NCI-H1417 treated with DMSO at 0.1 percent for 48 hours (cell line): ENCODE data around the gene RNF128.

Experiments
- DNase-seq: peaks from one replicate; lab custom pipeline; 2025; lab: John Stamatoyannopoulos, UW

RNF128 gene, protein sequence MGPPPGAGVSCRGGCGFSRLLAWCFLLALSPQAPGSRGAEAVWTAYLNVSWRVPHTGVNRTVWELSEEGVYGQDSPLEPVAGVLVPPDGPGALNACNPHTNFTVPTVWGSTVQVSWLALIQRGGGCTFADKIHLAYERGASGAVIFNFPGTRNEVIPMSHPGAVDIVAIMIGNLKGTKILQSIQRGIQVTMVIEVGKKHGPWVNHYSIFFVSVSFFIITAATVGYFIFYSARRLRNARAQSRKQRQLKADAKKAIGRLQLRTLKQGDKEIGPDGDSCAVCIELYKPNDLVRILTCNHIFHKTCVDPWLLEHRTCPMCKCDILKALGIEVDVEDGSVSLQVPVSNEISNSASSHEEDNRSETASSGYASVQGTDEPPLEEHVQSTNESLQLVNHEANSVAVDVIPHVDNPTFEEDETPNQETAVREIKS

DNA sequence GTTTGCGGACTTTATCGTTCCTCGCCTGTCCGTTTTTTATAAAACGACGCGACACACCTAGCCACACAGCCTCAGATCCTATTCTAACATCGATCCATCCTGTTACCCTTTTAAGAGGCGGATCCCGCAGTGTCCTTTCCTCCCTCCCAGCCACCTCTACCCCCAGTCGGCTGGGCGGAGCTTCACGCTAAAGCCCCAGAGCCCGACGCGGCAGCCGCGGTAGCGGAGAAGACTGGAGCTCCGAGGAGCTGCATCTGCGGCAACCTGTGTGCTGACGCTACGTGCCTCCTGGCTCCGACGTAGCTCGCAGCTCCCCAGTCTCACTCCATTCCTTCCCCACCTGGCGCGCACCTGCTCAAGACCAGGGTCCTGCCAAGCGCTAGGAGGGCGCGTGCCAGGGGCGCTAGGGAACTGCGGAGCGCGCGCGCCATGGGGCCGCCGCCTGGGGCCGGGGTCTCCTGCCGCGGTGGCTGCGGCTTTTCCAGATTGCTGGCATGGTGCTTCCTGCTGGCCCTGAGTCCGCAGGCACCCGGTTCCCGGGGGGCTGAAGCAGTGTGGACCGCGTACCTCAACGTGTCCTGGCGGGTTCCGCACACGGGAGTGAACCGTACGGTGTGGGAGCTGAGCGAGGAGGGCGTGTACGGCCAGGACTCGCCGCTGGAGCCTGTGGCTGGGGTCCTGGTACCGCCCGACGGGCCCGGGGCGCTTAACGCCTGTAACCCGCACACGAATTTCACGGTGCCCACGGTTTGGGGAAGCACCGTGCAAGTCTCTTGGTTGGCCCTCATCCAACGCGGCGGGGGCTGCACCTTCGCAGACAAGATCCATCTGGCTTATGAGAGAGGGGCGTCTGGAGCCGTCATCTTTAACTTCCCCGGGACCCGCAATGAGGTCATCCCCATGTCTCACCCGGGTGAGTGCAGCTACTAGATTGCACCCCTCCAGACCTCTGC, at the start of gene RNF128:
RNF128 (plus strand) TSS at position 217 of the 953 bp plus-strand sequence; CDS start at position 430, 213 bp downstream.
- DNase-seq = peak; percentile 4

DNA sequence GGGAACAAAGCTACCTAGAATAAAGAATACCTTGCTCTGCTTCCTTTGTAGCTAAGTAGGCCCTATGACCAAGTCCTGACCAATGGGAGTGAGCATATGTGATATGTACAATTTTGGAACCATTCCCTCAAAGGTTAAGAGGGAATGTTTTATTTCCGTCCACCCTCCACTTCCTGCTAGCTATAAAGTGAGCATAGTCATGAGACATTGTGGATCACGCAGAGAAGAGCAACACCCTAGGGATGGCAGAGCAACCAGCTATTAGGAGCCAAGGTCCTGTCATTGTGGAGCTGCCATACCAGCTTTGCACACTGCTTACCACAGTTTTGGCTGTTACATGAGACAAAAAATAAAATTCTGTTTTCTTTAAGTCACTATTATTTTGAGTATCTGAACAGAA, 45.8 kb upstream of the RNF128 start:
- DNase-seq = no peak

- DNase-seq = no peak
These were observed 42.3 kb upstream of the RNF128 start for GRCh38 chrX:106684207-106684606.

- DNase-seq = no peak
These were observed 34.0 kb upstream of the RNF128 start for GRCh38 chrX:106692425-106693065.

DNA sequence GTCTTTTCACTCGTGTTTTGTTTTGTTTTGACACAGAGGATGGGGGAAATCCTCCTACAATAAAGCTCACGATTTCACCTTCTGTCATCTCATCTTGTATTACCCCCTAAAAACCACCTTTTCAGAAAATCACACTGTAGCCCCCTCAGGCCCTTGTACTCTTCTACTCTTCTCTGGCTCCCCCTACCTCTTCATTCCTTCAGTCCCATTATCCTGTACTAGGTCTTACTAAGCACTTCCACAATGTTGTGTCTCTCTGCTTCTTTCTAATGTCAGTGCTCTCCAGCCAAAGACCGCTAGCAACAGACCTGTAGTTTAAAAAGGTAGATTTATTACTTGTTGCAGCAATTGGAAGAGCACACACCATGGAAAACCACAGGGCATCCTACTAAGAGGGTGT, 30.0 kb upstream of the RNF128 start:
- no peak for DNase-seq

DNA sequence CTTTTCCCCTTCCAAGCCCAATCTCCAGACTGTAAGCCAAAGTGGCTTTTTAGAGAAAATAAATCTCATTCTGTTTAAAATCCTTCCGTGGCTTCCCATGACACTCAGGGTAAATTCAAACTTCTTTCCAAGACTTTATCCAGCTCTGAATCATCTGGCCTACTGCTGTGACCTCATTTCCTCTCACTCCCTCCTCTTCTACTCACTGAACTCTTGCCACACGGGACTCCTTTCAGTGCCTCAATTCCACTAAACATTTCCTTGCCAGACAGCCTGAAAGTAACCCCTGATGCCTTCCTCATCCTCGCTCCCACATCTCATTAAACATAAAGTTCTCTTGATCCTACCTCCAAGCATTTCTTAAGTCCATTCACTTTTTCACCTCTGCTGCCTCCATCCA, 27.8 kb upstream of the RNF128 start:
- DNase-seq = no peak

- DNase-seq = no peak
These were observed 23.9 kb upstream of the RNF128 start for GRCh38 chrX:106702636-106703035.

- no peak for DNase-seq
These were observed 20.0 kb upstream of the RNF128 start for GRCh38 chrX:106706466-106706865.

DNA sequence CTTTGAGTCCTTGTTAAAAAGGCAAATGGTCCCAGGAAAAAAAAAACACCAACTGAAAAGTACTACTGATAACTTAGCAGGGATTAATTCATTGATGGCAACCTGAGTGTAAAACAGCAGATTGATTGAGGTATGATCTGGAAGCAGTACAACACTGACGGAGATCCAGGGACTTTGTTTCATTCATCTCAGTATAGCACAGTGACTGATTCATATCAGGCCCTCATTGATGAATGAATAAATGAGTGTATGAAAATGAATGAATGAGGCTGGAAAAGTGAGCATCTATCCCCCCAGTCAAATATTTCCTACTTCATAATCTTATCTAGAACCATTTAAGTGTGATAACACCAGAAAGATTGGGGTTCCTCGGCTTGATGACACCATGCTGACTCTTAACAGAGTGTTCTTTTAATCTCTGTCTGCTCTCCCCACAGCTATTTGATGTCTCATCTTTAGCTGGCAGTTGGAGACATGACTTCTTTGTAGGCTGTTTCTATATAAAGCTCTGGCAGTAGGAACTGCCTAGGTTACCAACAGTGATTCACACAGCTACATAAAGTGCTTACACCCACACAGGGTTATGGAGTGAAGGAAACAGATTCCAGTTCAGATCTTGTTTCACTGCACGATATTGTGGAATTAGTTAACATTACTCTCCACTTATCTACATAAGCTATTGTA, 18.6 kb upstream of the RNF128 start:
- DNase-seq = no peak

DNA sequence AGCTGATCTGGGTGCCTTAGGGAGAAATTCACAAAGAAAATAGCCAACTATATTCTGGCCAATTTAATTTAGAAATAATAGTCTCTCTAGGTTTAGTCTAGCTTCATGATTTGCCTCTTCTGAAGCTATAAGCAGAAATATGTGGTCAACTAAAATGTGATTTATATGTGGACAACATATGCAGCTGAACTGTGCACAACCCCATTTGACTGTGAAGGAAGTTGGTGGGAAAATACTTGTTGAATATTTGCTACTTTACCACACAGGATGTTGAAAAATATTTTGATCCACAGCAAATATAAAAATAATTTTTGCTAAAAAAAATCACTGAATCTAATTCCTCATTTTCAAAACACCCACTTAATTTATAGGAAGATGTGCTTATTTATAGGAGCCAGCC, 15.7 kb upstream of the RNF128 start:
- DNase-seq = no peak

- DNase-seq = no peak
These were observed 15.1 kb upstream of the RNF128 start for GRCh38 chrX:106711375-106711774.

- DNase-seq = no peak
These were observed 10.5 kb upstream of the RNF128 start for GRCh38 chrX:106716004-106716403.

DNA sequence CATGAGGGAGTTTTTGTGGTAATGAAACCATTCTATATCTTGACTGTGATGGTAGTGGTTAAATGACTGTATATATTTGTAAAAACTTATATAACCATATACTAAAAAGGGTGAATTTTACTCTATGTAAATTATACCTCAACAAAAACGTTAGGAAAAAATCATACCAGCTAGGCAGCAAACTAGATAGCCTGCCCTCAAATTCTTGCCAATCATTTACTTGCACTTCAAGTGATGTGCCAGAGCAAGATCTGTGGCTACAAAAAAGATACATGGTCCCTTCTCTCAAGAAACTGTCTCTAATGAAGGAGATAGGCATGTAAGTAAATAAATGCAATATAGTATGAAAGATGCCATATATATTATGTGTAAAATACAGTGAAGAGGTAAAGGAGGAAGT, 10.0 kb upstream of the RNF128 start:
- DNase-seq = no peak

DNA sequence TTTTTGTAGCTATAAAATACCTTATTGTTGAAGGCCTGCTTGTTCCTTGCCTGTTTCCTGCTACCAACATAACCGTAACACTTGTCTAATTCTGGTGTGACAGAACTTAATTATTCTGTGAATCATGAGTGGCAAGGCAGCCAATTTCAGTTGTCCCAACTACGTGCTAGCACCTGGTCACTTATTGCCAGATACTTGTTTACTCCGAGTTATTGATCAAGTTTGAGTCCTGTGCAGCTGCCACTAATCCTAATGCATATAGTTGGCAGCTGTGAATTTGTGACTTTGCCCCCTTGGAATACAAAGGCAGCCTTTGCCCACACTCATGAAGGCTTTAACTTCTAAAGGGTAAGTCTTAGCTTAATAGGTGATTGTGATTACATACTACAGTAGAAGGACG, 7.8 kb upstream of the RNF128 start:
- DNase-seq = no peak

- DNase-seq = no peak
These were observed 570 bp upstream of the RNF128 start for GRCh38 chrX:106725931-106726330.

DNA sequence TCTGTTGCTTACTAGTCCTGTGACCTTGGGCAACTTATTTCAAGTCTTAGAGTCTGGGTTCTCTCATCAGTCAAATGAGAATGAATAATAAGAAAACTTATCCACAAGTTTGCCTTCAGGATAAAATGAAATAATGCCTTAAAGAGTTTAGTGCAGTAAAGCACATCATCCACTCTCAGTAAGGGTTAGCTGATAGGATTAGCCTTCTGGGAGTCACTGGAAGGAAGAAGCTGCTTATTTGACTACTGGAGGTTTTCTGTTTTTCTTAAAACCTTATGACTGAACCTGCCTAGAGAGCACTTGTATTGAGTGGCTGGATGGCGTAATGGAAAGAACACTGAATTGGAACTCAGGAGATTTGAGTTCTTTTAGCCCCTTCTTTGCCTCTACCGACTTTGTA, 1.8 kb downstream of the RNF128 start:
- no peak for DNase-seq

- DNase-seq = no peak
These were observed 3.9 kb downstream of the RNF128 start for GRCh38 chrX:106730401-106730800.

DNA sequence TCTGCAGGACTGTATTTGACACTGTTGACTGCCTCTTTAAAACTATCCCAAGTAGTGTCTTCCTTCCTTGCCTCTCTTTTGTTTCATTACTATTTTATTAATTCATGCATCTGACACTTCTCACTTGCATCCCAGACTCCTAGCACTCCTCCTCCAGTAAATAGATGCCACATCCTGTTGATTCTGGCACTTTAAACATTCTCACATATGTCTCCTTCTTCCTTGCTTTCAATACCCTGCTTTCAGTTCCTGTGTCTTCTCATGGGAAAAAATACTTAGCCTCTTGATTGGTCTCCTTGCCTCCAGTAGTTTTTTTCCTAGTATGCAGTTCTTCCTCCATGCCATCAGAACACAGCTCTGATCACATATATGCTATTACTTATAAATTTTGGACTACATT, 5.1 kb downstream of the RNF128 start:
- no peak for DNase-seq

DNA sequence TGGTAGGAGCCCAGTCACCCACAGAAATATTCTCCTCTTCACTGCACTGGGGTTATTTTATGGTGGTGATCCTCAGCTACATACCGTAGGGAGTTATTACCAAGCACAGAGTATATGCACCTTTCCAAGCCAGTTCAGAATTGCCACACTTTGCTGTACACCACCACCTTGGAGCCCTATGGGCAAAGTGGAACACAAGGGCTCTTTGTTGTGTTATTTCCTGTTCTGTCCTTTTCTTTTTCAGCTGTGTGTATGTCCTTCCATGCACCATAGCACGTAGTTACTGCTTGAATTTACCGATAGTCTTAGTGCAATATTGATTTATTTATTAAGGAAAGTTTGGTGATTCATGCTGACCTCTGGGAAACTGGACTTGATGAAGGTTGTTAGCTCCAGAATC, 8.3 kb downstream of the RNF128 start:
- no peak for DNase-seq

DNA sequence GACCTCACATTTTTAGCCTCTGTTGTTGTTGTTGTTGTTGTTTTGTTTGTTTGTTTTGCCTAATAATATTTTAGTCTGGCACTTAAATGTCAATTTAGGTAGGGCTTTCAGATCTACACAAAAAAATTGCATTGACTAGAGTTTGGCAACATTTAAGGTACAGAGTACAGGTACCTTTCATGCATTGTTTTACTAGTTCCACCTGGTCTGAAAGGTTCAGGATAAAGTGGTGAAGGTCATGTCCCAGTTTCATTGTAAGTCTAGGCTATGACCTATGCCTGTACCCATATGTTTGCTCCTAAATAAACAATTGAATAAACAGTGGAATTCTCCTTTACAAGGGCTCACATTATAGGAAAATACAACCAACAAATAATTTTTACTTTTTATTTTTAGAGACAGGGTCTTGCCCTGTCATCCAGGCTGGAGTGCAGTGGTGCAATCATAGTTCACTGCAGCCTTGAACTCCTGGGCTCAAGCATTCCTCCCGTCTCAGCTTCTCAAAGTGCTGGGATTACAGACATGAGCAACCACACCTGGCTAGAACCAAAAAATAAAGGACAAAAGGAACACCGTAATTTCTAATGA, 13.8 kb downstream of the RNF128 start:
- DNase-seq = no peak

DNA sequence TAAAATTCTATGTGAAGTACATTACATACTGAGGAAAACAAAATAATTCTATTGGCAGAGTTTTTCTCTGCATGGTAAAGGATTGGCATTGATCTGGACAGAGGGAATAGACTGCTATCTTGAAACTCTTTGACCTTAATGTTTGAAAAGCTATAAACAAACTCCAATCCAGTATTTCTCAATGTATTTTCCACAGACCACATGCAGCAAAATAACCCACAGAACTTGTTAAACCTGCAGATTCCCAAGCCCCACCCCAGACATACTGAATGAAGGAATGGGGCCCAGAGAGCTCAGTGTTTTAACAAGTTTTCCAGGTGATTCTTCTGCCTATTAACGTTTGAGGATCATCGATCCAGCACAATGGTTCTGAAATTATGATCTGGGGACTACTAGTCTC, 15.7 kb downstream of the RNF128 start:
- DNase-seq = no peak

DNA sequence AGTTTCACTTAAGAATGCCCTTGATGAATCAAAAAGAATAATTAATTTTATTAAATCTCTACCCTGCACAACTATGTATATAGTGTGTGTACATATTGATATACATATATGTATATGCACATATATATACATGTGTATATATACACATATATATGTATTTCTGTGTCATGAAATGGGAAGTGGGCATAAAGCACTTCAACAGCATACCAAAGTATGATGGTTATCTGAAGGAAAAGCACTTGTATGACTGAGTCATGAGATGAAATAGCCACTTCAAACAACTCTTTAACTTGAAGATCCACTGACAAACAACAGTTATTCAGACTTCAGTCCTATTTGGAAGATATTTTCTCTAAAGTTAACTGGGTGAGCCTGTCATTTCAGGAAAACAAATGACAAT, 16.3 kb downstream of the RNF128 start:
- DNase-seq = no peak
